Measurements from ENCODE around the gene VWA3A.
"Not testable (repeated sequence)": the region's sequence is repeated elsewhere in the genome, so short reads cannot be mapped to it uniquely, and the experiment has no call there.

- not testable (repeated sequence) for TF ChIP-seq SP1 (IDR thresholded peaks at IDR 0.05); FOXK2 (IDR thresholded peaks at IDR 0.05); FOXA1 (IDR thresholded peaks at IDR 0.05); ELF4 (IDR thresholded peaks at IDR 0.05); HDGF (IDR thresholded peaks at IDR 0.05; ENCODE audit: borderline replicate concordance); L3MBTL2 (conservative IDR thresholded peaks at IDR 0.05); SUZ12 (IDR thresholded peaks at IDR 0.05); TARDBP (IDR thresholded peaks at IDR 0.05)
Observed at GRCh38 chr16:22043882-22044281, 48.5 kb upstream of the VWA3A start.
